HG02571 (cell line): ENCODE results near the gene CTSO.

ENCODE experiments used
- ATAC-seq: cut with Tn5 transposase; IDR thresholded peaks from one replicate; pipeline ENCODE4 v1.9.1; 2021; ENCODE audit warnings: mild to moderate bottlenecking, moderate library complexity; ENCODE audit not compliant: unreplicated experiment

Gene CTSO, protein sequence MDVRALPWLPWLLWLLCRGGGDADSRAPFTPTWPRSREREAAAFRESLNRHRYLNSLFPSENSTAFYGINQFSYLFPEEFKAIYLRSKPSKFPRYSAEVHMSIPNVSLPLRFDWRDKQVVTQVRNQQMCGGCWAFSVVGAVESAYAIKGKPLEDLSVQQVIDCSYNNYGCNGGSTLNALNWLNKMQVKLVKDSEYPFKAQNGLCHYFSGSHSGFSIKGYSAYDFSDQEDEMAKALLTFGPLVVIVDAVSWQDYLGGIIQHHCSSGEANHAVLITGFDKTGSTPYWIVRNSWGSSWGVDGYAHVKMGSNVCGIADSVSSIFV

DNA sequence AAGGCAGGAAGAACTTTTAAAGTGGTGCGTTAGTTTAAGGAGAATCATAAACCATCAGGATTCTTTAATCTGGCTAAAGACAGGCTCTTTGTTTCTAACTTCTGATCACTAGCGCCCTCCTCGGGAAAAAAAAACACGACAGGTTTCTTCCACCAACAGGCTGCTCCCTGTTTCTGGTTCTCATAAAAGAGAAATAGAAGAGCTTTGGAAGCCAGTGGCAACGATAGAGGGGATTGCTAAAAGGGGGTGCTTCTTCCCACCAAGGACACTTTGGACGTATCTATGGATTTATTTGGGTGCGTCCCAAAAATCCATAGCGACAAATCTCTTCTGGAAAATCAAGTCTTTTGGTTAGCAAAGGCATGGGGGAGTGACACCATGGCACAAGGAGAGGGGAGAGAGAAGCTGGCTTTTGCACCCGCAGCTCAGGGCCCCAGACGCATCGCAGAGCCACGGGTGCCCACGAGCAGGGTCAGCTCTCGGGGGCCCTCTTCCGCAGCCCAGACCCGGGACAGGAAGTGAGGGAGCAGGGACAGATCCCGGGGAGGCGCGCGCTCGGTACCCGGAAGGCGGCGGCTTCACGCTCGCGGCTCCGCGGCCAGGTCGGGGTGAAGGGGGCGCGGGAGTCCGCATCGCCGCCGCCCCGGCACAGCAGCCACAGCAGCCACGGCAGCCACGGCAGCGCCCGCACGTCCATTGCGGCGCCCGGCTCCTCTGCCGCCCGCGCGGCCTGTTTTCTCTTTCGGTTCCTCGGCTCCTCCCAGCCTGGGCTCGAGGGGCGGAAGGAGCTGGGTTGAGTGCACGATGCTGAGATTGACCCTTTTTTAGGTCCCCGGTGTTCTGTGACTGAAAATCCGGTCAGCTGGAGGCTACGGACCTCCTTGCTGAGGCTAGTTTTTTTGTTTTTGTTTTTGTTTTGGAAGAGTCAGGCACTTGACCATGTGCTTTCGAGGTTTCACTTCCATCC lies at the start of gene CTSO:
TSS of gene CTSO (minus strand) at position 716 of the 967 bp plus-strand sequence. CDS start at position 697, 19 bp downstream.
- peak; percentile 95 for ATAC-seq

DNA sequence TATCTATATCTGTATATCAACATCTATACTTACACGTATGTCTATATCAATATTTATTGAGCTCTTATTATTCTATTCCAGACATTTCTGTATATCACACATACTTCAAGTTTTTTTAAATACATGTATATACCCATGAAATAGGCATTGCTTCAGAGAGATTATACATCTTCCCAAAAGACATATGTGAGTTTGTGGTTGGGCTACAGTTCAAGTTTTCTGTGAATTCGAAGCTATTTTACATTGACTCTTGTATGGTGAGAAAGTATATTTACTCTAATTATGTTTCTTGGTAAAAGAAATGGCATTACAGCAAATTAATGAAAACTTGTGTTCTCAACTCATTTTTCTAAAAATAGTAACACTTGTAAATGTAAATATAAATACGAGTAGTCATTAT lies 46.8 kb upstream of the CTSO start:
- ATAC-seq, result no peak

DNA sequence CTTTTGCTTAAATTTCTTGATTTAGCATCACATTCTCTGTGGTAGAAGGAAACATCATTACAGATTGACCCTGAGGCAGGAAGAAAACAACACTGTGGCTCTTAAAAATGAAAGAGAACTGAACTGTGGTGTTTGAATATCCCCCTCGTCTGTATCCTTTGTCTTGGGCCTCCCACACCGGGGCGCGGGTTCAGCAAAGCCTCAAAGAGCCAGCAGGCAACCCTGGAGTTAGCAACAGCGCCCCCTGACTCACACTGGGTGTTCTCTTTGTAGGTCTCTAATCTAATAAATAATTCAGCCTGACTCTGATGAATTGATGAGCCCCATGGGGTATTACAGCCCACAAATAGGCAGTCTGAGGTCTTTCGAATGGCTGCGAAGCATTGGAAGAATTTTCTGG lies 46.1 kb upstream of the CTSO start:
- ATAC-seq, result no peak

DNA sequence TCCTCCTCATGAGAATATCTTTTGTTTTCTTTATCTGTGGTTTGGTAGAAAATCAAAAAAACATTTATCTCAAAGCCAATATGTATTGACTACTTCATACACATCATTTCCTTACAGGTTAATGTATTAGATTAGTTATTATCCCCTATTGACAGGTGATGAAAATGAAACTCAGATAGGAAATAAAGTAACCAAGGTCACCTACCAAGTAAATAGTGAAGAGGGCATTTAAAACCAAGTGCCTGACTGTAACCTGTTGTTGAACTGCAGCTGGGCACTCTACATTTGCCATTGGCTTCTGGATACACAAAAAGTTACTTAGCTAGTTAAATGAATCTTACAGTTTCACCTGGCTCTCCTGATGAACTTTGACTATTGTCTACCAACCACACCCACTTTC lies 41.4 kb upstream of the CTSO start:
- no peak for ATAC-seq

DNA sequence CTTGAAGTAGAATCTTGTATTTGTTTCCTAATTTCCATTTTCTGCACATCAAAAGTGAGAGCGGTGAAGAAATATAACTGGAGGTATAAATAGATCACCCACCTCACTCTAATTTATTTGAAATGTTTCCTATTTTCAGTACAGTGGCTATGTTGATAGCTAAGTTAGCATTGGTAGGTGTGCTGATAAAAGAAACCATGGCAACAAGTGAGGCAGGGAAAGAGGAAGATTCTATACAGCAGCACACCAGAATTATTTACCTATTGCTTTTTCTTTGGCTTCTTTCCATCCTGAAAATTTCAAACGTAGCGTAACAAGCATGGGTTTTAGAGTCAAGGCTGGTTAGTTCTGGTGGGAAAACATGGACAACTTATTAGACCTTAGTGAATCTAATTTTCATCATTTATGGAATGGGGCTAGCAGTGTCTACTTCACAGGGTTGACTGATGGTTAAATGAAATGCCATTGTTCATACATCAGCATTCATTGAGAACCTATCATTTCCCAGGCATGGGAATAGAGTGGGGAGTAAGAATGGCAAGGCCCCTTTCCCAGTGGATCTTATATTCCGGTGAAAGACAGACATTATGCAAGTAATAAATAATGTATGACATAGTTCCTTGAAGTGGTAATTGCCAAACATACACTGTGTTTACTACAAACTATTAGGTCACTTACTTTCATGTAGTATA lies 30.6 kb upstream of the CTSO start:
- ATAC-seq, result no peak

DNA sequence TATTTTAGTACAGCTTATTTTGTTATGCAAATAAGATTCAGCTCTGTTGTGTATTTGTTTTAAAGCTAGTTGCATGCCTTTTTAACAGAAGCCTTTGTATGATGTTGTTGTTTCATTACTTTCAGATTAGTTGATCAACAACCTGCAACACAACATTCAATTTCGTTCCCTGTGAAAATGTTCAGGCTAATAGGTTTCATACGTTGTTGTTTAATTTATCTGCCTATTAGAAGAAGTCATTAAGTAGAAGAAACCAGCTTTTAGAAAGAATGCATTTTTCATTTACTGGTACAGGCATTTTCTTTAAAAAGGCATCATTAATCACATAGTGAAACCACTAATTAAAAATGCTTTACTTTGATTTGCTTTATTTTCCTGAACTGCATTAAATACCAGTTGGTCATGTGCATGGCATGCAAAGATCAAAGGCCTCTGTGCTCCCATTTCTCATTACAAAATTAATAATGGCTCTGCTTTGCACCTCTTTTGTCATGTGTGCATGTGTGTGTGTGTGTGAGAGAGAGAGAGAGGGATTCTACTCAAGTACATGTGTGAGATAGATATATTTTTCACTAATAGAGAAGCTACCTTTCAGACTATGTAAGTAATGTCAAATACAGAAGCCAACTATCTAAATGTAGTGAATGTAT lies 29.2 kb upstream of the CTSO start:
- no peak for ATAC-seq

DNA sequence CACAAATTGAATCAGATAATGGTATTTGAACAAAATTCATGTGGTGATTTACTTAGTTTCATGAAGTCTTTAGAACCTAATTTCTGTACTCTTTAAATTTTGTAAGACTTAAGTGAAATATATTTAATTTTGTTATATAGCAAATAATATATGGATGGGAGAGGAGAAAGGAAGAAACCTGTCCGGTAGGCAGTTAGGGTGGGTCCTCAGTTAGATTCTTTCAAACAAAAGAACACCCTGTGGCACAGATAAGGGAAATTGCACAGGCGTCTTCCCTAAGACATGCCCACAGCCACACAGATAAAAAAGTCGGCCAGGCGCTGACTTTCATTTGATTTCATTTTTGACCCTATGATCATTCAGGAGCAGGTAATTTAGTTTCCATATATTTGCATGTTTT lies 25.1 kb upstream of the CTSO start:
- ATAC-seq, result no peak

DNA sequence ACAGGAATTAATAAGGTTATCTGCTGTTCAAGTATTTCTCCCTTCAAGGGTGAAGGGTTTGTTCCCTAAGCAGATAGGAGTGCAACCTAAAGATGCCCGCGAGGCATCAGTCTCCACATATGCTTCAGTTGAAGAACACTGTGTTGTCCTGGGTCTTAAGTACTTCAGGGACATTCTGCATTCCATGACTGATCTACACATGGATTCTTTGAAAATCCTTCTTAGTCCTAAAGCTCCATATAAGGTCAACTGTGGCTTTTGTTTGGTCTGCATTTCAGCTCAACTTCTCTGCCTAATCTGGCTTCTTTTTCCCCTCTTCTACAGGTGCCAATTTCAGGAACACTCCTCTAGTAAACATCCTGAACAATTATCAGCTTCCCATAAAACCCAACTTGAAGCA lies 21.8 kb upstream of the CTSO start:
- no peak for ATAC-seq

DNA sequence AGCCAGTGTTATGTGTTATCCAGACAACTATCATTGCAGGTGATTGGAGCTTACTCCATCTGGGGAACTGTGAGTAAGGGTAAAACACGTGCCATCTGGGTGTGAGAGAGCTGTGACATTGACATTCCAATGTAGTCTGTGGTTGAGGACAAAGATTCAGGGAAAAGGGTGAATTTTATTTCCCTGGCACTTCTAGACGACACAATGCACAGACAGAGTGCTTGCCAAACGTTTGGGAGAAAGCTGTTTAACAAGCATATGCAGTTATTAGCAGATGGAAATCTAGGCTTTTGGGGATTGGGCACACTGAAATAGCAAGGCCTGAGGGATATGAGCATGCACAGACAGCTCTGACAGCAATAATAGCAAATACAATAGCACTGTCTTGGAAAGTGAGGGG lies 21.3 kb upstream of the CTSO start:
- ATAC-seq, result no peak

DNA sequence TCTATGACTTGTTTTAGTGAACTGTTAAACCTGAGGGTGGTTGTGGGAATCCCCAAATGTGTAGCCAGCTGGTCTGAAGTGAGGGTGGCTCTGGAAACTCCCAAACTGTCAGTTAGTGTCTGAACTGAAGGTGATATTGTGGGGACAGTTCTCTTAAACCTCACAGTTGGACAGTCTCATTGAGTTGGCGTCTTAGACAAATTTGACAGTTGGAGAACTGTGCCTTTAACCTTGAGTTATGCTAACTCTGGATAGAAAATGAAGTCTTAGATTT lies 20.7 kb upstream of the CTSO start:
- peak; percentile 99 for ATAC-seq

DNA sequence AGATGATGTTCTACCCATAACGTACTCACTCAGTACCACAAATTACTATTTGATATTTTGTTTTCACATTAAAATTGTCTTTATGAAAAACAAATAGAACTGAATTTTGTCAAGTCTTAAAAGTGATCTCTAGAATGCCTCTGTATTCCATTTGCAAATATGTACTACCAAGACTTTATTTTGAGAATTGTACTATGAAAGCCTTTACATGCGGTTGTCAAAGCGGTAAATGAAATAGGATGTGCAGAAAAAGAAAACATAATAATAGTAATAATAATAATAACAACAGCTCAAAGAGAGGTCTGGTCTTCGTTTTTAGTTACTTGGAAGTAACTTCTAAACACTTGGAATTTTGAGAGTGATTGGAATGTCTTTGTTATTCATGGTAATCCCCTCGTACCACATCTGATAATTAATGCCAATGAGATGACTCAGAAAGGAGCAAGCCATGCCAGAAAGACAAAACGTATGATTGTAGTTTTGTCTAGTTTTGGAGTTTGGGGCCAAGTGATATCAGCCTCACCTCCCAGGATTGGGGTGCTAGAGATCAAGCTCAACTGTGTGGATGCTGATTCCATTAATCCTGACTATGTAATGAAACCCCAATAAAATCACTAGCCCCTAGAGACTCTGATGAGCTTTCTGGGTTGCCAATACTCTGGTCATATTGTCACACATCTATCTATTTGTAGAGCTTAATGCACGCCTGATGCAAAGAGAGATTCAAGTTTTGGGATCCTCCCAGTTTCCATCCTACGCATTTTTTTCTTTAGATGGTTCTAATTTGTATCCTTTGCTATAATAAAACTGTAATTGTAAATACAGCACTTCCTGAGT lies 20.2 kb upstream of the CTSO start:
- peak; percentile 16 for ATAC-seq

DNA sequence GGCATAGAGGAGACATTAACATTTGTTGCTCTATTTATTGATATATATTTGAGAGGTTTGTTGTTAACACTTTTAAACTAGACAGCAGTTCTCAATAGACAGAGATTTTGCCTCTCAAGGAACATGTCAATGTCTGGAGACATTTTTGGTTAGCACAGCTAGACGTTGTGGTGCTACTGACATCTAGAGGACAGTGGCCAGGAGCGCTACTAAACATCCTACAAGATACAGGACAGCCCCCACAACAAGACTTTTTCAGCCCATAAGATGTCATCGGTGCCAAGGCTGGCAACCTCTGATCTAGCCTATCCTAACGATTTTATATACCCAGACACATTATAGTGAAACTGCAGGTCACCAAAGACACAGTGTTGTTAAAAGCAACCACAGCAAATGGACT lies 18.4 kb upstream of the CTSO start:
- peak; percentile 30 for ATAC-seq

DNA sequence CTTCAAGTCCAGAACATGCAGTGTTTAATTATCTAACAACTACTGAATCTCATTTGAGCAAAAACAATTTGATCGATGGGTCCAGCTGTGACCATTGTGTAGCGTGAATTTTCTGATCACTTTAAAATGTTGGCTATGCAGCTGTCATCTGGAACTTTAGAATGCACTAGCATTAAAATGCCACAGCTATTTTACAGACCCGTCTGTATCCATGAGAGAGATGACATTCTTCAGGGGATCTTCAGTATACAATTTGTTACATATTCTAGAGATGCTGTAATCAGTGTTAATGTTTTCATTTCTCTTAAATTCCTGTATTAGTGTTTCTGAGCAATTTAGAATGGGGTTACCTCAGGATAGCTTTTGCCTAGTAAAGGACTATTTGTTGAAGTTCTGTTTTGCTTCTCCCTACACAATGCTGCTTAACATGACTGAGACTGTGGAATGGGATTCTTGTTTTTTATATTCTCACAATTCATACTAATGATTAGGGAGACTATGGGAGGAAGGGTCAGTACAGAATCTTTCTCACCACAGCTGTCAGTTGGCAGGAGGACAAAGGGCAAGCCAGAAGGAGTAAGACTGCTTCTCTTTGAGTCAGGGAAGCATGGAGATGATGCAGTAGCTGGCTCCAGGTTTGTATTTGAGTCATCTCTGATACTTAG lies 13.2 kb upstream of the CTSO start:
- ATAC-seq, result no peak

DNA sequence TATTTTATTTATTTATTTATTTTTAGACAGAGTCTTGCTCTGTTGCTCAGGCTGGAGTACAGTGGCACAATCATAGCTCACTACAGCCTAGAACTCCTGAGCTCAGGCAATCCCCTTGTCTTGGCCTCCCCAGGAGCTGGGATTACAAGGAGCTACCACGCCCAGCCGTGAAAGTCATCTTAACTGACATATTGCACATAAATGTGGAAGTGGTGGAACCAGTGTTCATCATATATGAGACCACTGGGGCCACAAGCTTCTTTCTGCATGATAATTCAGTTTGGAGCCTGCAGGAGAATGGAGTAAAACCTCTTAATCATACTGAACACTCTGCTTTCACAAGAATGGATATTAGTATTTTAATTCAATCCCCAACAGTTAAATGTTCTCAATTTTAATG lies 12.5 kb upstream of the CTSO start:
- no peak for ATAC-seq

DNA sequence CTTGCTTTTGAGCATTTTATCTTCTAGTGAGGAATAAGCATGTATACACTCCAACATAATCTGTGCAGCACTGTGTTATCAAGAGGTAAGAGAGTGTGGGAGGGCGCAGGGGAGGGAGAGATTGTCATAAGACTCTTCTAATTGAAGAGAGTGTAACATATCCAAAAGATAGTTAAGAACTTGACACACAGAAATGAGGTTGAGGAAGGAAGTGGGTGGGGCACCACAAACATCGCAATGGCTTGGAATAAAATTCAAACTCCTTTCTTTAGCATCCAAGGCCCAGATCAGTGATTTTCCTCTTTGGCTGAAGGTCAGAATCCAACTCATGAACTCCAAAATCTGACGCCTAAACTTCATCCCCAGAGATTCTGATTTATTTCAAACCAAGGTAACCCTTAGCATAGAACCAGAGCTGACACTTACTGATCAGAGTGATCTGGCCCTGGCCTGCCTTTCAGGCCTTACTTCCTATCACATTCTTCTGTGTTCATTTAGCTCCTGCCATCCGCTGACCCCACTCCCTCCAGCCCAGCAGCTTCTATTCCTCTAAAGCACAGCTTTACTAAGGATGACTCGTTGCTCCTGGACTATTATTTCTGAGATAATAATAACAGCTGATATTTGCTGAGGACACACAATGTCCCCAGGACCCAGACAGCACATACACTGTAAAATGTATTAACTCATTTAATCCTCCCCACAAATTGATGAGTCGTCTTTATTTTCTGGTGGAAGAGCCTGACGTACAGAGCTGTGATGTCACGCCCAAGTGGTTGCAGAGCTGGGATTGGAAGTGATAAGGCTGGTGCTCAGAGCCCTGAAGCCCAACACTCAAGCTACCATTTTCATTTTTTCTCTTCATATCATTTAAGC lies 10.6 kb upstream of the CTSO start:
- no peak for ATAC-seq

DNA sequence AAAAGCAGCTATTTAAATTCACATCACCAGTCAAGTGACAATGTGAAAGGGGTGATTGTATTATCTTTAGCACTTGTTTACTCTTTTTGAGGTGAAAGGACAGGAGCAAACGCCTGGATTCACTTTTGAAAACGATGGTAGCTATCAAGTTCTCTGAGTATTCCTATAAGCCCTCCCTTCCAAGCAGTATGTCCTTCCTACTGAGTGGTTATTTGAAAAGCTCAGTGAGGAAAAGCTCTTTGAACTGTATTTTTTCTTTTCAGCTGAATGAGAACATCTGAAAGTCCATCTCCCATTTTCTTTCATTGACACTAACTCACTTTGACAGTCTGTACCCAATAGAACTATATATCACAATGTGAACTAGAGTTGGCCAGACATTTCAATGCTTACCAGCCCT lies 9.1 kb upstream of the CTSO start:
- ATAC-seq, result no peak

DNA sequence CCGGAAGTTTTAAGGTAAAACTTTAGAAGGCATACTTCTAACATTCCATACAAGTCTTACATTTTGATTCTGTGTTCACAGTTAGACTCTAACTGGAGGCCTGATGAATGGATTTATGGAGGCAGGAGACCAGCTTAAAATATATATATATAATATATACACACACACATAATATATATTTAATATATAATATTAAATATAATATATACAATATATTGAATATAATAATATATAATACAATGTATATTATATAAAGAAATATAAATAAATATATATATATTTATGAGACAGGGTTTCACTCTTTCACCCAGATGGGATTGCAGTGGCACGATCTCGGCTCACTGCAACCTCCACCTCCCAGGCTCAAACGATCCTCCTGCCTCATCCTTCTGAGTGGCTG lies 7.9 kb upstream of the CTSO start:
- ATAC-seq, result no peak

DNA sequence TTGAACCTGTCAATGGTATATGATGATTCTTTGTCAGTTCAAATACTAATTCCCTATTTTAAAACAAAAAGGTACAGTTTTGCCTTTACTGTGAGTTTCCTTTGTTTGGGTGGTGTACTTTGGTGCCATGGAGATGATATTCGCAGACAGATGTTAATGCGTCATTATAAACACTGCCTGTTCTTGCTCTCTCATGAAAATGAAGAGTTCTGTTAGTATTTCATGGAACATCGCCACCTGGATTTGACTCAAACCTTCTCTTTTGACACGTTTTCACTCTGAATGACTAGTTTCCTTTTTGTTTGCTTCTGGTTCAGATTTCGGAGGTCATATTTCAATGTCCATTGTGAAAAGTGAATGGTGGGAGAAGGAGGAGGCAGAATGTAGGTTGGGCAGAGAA lies 6.9 kb upstream of the CTSO start:
- ATAC-seq, result no peak

DNA sequence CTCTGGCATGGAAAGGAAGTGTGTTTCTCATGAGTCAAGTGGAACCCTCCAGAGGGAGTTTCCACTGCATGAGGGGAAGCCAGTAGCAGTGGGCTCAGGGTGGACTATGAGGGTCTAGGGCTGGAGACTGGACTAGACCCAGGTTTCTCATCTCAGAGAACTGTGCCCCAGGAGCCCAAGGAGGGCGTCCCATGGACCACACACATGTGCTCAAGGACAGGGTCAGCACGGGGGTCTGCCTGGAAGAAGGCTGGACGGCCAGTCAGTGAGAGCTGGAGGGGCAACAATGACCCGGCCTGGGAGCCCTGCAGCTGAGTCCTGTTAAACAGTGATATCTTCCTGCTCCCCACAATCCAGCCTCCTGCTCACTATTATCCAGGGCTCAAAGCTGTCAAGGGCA lies 5.8 kb upstream of the CTSO start:
- ATAC-seq, result no peak
